Fibroblast of the aortic adventitia (primary cell): ENCODE measurements around the gene NT5M. TPM values are rescaled to one million over a fixed set of nuclear protein-coding genes. Genes with fewer than 3 reads are reported as not detected.
A peak's percentile ranks its signal among the peaks of the same experiment; 100 is the strongest.

Experiments
- DNase-seq: peaks from one replicate; pipeline ENCODE4 v3.0.0-alpha.2; 2010; ENCODE audit warnings: low read depth
- H3K4me3 ChIP-seq: 2 replicates; pipeline ENCODE4 v1.5.1; 2011; ENCODE audit warnings: low read depth, mild to moderate bottlenecking, control low read depth, low read length, moderate library complexity
- CTCF ChIP-seq: IDR thresholded peaks from 2 replicates; pipeline ENCODE4 v1.5.1; 2011; ENCODE audit warnings: mild to moderate bottlenecking, low read length, control low read depth, inconsistent platforms; ENCODE audit not compliant: insufficient read depth
- total RNA-seq: library from RNA; depleted of rRNA; stranded (reverse); fragments of >200 nt; gene quantifications from 2 replicates; pipeline ENCODE4 v1.2.3, GENCODE V29; 2012; ENCODE audit warnings: low replicate concordance

The NT5M gene
- total RNA-seq, 1 donor = 2.3 TPM

- peak; percentile 100 for TF ChIP-seq CTCF
- DNase-seq = peak; percentile 89
Observed at GRCh38 chr17:17356149-17356930, 53.2 kb downstream of the NT5M start.

GRCh38 chr17:17356931-17357270, 53.7 kb downstream of the NT5M start:
- no peak for DNase-seq
- no peak for TF ChIP-seq CTCF
- H3K4me3 ChIP-seq = no peak overlapping the region

More at GRCh38 chr17:17356149-17356930, 53.2 kb downstream of the NT5M start:
- no peak overlapping the region for H3K4me3 ChIP-seq

- DNase-seq = no peak
Observed at GRCh38 chr17:17358060-17358751, 55.0 kb downstream of the NT5M start.

GRCh38 chr17:17358866-17359265, 55.7 kb downstream of the NT5M start:
- H3K4me3 ChIP-seq = no peak overlapping the region
- peak; percentile 37 for DNase-seq
- no peak for TF ChIP-seq CTCF

More at GRCh38 chr17:17358060-17358751, 55.0 kb downstream of the NT5M start:
- no peak overlapping the region for H3K4me3 ChIP-seq
- no peak for TF ChIP-seq CTCF

- no peak for DNase-seq
- no peak for TF ChIP-seq CTCF
- no peak overlapping the region for H3K4me3 ChIP-seq
Observed at GRCh38 chr17:17359271-17359670, 56.1 kb downstream of the NT5M start.

GRCh38 chr17:17360087-17360730, 57.0 kb downstream of the NT5M start:
- H3K4me3 ChIP-seq = no peak overlapping the region
- TF ChIP-seq CTCF = no peak
- DNase-seq = no peak
